ACC112 (cell line): Measurements from ENCODE around the gene TLCD4.
A peak's percentile ranks its signal among the peaks of the same experiment; 100 is the strongest.
"Not testable (repeated sequence)": the region's sequence is repeated elsewhere in the genome, so short reads cannot be mapped to it uniquely, and the experiment has no call there.

Source experiments
- H2AFZ ChIP-seq: fragments of 200-600 bp; sonication (generic); one replicate; pipeline ENCODE4 v1.6.0; 2017; ENCODE audit warnings: antibody characterized with exemption, low read length; ENCODE audit not compliant: unreplicated experiment
- H3K27ac ChIP-seq: fragments of 200-600 bp; sonication (generic); 2 replicates; pipeline ENCODE4 v1.5.1; 2014; ENCODE audit warnings: low read depth, mild to moderate bottlenecking, antibody characterized with exemption, low read length, moderate library complexity
- H3K27me3 ChIP-seq: fragments of 200-600 bp; sonication (generic); 2 replicates; pipeline ENCODE4 v1.6.1; 2014; ENCODE audit warnings: mild to moderate bottlenecking, antibody characterized with exemption, low read length, moderate library complexity, mixed read lengths; ENCODE audit not compliant: insufficient read depth
- H3K36me3 ChIP-seq: fragments of 200-600 bp; sonication (generic); 2 replicates; pipeline ENCODE4 v1.6.1; 2016; ENCODE audit warnings: mild to moderate bottlenecking, antibody characterized with exemption, low read length, moderate library complexity, mixed read lengths; ENCODE audit not compliant: insufficient read depth
- H3K4me1 ChIP-seq: fragments of 200-600 bp; sonication (generic); one replicate; pipeline ENCODE4 v1.6.1; 2016; ENCODE audit warnings: low read length, mixed read lengths; ENCODE audit not compliant: insufficient read depth, unreplicated experiment, control insufficient read depth
- H3K4me3 ChIP-seq: fragments of 200-600 bp; sonication (generic); 2 replicates; pipeline ENCODE4 v1.5.1; 2014; ENCODE audit warnings: mild to moderate bottlenecking, low read depth, low read length
- H3K79me2 ChIP-seq: fragments of 200-600 bp; sonication (generic); one replicate; pipeline ENCODE4 v1.6.0; 2016; ENCODE audit warnings: low read length; ENCODE audit not compliant: control insufficient read depth, unreplicated experiment, insufficient read depth

Gene TLCD4

DNA sequence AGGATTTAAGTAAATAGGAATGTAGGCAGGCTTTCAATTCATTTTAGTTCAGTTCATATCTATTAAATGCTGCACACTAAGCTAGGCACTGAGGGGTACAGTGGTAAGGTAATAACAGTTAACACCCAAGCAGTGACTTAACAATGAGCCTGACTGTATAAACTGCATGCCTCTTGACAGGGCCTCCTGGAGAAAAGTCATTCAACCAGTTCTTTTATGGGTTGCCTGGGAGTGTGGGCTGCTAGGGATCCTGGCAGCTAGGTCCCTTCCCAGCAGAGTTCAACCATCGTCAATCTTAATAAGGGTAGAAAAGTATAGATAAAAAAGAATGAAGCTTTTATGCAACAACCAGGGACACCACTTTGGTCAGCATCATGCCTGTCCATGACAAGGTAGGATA, 36.3 kb upstream of the TLCD4 start:
- no peak overlapping the region for H3K27ac ChIP-seq
- H3K27me3 ChIP-seq = peaks cover 41% of the 10 kb centered on the region
- H3K36me3 ChIP-seq = no peaks in the 10 kb centered on the region
- no peak overlapping the region for H3K4me3 ChIP-seq
- H2AFZ ChIP-seq = no peak overlapping the region
- no peaks in the 10 kb centered on the region for H3K79me2 ChIP-seq
- H3K4me1 ChIP-seq = peaks cover 9% of the 10 kb centered on the region

DNA sequence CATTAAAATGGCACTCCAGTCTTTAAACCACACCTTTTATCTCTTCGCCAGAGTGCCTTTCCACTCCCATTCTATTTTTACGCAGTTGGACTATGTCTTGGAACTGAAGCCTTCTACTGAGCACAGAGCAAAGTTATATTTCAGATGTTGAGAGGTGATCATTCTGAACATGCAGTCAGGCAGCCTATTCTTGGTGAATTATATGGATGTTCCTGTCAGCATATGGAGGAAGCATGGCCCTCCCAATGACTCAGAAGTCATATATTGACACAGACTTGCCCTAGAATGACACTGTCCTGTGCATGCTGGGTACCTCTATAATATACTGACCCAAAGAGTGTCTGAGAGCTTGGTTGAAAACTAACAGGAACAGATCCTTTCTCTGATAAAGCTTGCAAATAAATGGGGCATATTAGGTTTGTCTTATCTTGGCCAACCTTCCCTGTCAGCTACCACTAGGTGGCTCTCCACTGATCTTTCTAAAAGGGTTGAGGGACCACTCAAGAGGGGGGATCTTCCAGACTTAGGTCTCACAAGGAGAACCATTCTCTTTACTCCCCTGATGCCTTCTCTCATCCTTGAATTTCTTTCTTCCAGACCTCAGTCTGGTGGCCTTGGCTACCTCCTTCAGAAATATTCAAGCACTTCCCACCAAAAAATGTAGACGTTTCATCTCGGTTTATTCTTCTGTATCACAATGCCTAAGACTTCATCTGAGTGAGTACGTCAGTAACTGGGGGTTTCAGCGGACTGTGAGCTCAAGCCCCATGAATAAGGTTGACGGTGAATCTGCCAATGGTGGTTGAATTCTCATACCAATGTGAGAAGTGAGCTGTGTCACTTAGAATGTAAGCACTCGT, 32.6 kb upstream of the TLCD4 start:
- no peak overlapping the region for H3K27ac ChIP-seq
- no peaks in the 10 kb centered on the region for H3K36me3 ChIP-seq
- no peak overlapping the region for H3K4me3 ChIP-seq
- H3K4me1 ChIP-seq = peaks cover 19% of the 10 kb centered on the region
- no peaks in the 10 kb centered on the region for H3K79me2 ChIP-seq
- peaks cover 19% of the 10 kb centered on the region for H3K27me3 ChIP-seq
- H2AFZ ChIP-seq = no peak overlapping the region

DNA sequence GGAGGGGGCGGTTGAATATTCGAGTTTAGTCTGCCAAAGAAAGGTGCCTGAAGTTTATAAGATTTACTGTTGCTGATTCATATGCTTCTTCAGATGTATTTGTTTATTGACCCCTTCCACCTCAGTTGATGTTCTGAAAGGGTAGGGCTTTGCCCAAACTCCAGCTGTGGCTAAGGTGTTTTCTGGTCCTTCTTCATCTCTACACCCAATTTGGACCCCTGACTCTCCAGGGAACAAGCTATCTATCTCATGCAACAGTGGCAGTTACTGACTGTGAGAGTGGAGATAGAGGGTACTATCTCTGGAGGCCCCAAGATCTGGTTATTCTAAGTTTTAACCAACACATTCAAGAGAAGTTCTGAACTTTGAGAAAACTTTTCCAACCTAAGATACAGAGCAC, 31.8 kb upstream of the TLCD4 start:
- no peak overlapping the region for H3K27ac ChIP-seq
- peaks cover 19% of the 10 kb centered on the region for H3K4me1 ChIP-seq
- no peak overlapping the region for H3K4me3 ChIP-seq
- no peaks in the 10 kb centered on the region for H3K79me2 ChIP-seq
- H3K36me3 ChIP-seq = no peaks in the 10 kb centered on the region
- H2AFZ ChIP-seq = no peak overlapping the region
- H3K27me3 ChIP-seq = peaks cover 11% of the 10 kb centered on the region

DNA sequence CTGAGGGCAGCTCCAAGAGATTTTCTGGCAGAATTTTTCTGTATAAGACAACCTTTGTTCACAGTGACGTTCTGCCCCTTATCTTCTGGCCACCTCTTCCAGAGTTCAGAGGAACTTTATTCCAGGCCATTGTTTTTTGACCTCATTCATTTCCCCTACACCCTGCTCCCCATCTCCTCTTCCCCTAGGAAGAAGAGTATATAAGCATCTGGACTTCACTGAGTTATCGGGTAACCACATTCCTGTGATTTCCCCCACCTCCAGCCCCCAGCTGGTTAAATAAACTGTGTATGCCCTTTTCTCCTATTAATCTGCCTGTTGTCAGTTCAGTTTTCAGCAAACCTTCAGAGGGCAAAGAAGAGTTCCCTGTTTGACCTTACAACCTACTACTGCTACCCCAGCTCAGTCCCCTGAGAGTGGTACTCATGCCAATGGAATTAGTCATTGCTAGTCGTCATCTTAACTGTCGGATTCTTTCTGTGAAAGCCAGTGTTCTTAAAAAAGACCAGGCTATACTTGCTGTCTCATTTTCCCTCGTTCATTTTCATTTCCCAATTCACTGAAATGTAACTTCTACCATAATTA, 30.1 kb upstream of the TLCD4 start:
- no peak overlapping the region for H2AFZ ChIP-seq
- H3K4me3 ChIP-seq = 0 out of 2 replicates have a peak overlapping the region, but pooled peaks have one; percentile 44
- H3K27ac ChIP-seq = peak overlapping the region; percentile 71
- no peaks in the 10 kb centered on the region for H3K79me2 ChIP-seq
- H3K36me3 ChIP-seq = no peaks in the 10 kb centered on the region
- H3K4me1 ChIP-seq = peaks cover 19% of the 10 kb centered on the region
- no peaks in the 10 kb centered on the region for H3K27me3 ChIP-seq

DNA sequence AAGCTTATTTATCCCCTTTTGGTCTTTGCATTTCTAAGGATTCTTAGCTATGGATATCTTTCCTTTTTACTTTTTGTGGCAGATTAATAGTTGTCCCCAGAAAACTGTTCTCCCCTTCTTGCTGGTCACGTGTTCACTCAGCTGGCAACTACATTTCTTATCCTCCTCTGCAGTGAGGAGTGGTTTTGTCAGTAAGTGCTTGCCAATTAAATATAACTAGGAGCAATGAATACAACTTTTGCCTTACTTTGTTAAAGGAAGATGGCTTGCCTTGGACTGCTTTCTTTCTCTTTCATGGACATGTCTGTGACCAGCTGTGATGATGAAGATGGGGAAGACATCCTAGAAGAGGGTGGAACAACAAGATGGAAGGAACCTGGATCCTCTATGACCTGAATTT, 28.9 kb upstream of the TLCD4 start:
- H3K4me3 ChIP-seq = no peak overlapping the region
- no peaks in the 10 kb centered on the region for H3K27me3 ChIP-seq
- no peaks in the 10 kb centered on the region for H3K36me3 ChIP-seq
- H3K79me2 ChIP-seq = no peaks in the 10 kb centered on the region
- no peak overlapping the region for H2AFZ ChIP-seq
- H3K4me1 ChIP-seq = peaks cover 19% of the 10 kb centered on the region
- no peak overlapping the region for H3K27ac ChIP-seq

DNA sequence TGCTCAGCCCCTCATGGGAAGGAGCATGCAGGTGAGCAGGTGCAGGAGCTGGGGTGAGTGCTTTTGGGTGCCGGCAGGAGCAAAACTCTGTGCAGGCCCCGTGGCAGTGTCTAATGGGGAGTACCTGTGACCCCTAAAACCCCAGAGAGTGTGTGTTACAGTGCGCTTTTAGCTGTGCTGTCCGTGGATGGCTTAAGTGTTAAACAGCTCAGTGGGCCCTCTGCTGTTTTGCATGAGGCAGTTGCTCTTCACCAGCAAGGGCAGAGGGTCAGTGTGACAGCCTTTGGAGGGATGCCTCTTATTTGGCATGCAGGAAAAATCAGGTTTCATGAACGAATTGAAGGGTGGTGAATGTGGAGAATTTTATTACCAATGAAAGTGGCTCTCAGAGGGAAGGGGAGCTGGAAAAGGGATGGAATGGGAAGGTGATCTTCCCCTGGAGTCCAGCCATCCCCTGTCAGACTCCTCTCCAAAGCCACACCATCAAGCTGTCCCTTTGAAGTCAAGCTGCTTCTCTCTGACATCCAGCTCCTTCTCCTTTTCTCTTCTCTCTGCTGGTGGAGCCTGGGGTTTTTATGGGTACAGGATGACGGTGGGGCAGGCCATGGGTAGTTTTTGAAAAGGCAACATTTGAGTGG, 27.4 kb upstream of the TLCD4 start:
- Histone ChIP-seq H3K27me3 (no peaks in the 10 kb centered on the region), H2AFZ (no peak overlapping the region), H3K27ac (no peak overlapping the region), H3K4me1 (peaks cover 11% of the 10 kb centered on the region), H3K4me3 (no peak overlapping the region), H3K79me2 (no peaks in the 10 kb centered on the region), H3K36me3 (no peaks in the 10 kb centered on the region)

DNA sequence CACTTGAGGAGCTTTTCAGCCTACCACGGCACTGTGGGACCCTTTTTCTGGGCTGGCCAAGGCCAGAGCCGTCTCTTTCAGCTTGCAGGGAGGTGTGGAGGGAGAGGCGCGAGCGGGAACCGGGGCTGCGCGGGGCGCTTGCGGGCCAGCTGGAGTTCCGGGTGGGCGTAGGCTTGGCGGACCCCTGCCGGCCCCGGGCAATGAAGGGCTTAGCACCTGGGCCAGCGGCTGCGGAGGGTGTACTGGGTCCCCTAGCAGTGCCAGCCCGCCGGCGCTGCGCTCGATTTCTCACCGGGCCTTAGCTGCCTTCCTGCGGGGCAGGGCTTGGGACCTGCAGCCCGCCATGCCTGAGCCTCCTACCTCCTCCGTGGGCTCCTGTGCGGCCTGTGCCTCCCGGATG, 25.9 kb upstream of the TLCD4 start:
- H3K4me1 ChIP-seq = peaks cover 15% of the 10 kb centered on the region
- not testable (repeated sequence) for H3K27me3 ChIP-seq, H3K79me2 ChIP-seq, H3K36me3 ChIP-seq, H3K4me3 ChIP-seq, H3K27ac ChIP-seq, H2AFZ ChIP-seq

DNA sequence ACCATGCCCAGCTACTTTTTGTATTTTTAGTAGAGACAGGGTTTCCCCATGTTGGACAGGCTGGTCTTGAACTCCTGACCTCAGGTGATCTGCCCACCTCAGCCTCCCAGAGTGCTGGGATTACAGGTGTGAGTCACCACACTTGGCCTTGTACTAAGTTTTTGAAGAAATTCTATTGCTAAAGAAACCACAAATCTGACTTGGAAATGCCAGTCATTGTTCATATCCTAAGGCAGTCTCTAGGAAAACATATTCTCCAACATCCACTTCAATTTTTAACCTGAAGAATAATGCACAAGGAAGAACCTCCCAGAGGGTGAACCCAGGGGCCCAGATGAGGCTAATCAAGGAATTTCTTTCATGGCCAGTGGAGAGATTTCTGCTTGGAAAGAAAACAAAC, 24.3 kb upstream of the TLCD4 start:
- H3K4me3 ChIP-seq, H3K36me3 ChIP-seq, H3K79me2 ChIP-seq, H2AFZ ChIP-seq, H3K27ac ChIP-seq, H3K27me3 ChIP-seq: not testable (repeated sequence)
- peaks cover 10% of the 10 kb centered on the region for H3K4me1 ChIP-seq

DNA sequence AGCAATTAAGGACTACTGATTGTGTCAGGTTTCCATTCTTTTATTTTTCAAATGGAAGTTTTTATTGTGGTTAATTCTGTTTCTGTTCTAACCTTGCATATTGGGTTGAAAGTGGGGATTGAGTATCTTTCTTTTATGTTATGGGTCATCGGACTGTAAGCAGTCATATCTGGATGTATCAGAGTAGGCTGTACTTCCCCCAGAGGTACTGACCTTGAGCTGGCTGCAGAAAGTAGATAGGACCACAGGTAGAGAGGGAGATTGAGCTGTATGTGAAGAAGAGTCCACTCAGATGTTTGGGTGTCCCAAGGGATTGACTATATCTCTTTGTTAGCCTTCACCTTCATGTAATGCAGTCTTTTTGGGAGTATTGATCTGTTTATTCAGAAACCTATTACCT, 23.9 kb upstream of the TLCD4 start:
- no peak overlapping the region for H3K4me3 ChIP-seq
- H3K36me3 ChIP-seq = no peaks in the 10 kb centered on the region
- H2AFZ ChIP-seq = no peak overlapping the region
- H3K79me2 ChIP-seq = no peaks in the 10 kb centered on the region
- no peaks in the 10 kb centered on the region for H3K27me3 ChIP-seq
- H3K4me1 ChIP-seq = peaks cover 10% of the 10 kb centered on the region
- H3K27ac ChIP-seq = no peak overlapping the region

DNA sequence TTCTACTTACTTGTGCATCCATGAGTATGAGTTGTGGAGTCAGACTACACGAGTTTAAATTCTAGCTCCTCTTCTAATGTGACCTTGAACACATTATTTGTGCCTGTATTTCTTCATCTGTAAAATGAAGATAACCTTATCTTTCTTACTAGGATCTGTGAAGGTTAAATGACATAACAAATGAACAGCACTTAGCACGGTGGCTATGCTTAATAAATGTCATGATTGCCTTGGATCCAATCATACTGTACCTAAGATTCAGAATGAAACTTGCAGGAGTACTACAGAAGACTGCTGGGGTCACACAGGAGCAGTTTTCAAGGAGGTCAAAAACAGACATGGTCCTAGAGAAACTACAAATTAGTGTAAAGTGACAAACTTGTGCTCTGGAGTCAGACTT, 22.2 kb upstream of the TLCD4 start:
- H3K4me3 ChIP-seq = no peak overlapping the region
- no peak overlapping the region for H2AFZ ChIP-seq
- H3K27ac ChIP-seq = no peak overlapping the region
- H3K36me3 ChIP-seq = no peaks in the 10 kb centered on the region
- H3K79me2 ChIP-seq = no peaks in the 10 kb centered on the region
- H3K27me3 ChIP-seq = no peaks in the 10 kb centered on the region
- peaks cover 10% of the 10 kb centered on the region for H3K4me1 ChIP-seq

DNA sequence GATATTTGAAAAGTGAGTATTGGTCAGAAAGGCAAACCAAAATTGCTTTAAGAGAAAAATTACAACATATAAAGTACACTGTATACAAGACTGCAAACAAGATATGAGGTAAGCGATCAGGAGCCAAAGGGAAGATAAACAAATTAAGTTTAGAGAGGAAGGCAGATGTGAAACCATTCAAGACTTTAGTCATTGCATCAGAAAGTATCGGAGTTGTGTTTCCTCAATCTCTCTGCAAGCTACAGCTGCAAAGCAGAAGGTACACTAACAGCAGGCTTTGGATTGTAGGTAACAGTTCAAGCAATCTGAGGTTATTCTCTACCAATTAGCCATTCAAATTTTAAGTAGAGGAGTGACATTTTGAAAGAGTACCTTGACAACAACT, 21.3 kb upstream of the TLCD4 start:
- no peak overlapping the region for H2AFZ ChIP-seq

More for the DNA sequence above, 21.3 kb upstream of the TLCD4 start:
- no peaks in the 10 kb centered on the region for H3K36me3 ChIP-seq
- no peak overlapping the region for H3K27ac ChIP-seq
- peaks cover 10% of the 10 kb centered on the region for H3K4me1 ChIP-seq
- H3K79me2 ChIP-seq = no peaks in the 10 kb centered on the region
- H3K27me3 ChIP-seq = no peaks in the 10 kb centered on the region
- H3K4me3 ChIP-seq = no peak overlapping the region
